ENCODE data around the gene ADAM12.

- TF ChIP-seq POLR2A (IDR thresholded peaks at IDR 0.05) (no peak), CTCF (IDR thresholded peaks at IDR 0.05) (no peak)
These were observed 17.0 kb upstream of the ADAM12 start for GRCh38 chr10:126405239-126405775.

All from prostate gland (tissue), 2 donors.